DOHH2 (cell line): ENCODE data around the gene ZFHX3.

Source experiments
- CTCF ChIP-seq: fragments of 200-600 bp; sonication (generic); IDR thresholded peaks from one replicate; pipeline ENCODE4 v1.5.1; 2014; ENCODE audit warnings: antibody characterized with exemption, mild to moderate bottlenecking, low read depth, low read length; ENCODE audit not compliant: poor library complexity, severe bottlenecking
- EZH2phosphoT487 ChIP-seq: fragments of 200-600 bp; sonication (generic); IDR thresholded peaks from 2 replicates; pipeline ENCODE4 v1.6.1; 2017; ENCODE audit warnings: borderline replicate concordance, mild to moderate bottlenecking, antibody characterized with exemption, low read length, moderate library complexity, mixed read lengths

- TF ChIP-seq CTCF = no peak
- no peak for TF ChIP-seq EZH2phosphoT487
Measured at GRCh38 chr16:72811188-72811720, 236.7 kb downstream of the ZFHX3 start.
